Activated CD4-positive, alpha-beta T cell treated with anti-CD3 and anti-CD28 coated beads, Interleukin-2, Interleukin-4, amounts not matched to agents 100 ng/mL and 50 ng/mL, durations not matched to agents 16 hours and 8 hours (primary cell): ENCODE measurements around the gene RAD51B.
"Not testable (repeated sequence)": the region's sequence is repeated elsewhere in the genome, so short reads cannot be mapped to it uniquely, and the experiment has no call there.

Experiments
- DNase-seq: peaks from one replicate; pipeline ENCODE4 v3.0.0-alpha.2; 2020; ENCODE audit warnings: low spot score

RAD51B gene

DNA sequence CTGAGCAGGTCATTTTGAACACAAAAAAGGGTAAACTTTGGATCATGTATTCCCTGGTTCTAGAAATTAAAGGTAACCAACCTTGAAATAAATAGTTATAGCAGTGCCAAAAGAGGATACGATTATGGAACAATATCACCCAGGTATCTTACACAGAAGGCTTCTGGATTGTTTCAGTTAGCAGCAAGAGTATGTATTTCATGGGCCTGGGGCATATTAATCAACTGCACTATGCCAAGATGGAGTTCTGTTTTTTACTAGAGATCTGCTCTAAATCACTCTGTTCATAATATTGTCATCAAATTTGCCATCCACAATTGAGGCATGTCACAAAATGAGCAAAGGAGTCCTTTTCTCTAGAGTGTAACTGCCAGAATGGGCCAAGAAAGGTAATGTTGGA lies 357.1 kb downstream of the RAD51B start:
- DNase-seq = no peak

DNA sequence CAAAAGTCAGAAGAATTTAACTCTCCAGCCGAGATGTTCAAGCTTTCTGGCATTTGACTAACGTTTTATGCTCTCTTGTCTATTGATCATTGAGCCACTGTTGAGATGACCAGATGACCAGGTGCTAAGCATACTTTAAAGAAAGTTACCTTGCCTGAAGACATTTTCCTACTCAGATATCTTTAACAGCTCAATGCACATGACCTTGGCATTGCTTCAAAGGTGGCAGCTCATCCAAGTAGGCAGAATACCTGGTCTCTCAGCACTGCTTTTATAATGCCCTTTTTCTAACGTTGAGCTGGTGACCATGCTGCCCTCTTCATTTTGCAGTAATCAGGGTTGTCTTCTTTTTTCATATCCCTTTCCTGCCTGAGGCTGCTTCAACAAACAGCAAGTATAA lies 358.1 kb downstream of the RAD51B start:
- DNase-seq = no peak

DNA sequence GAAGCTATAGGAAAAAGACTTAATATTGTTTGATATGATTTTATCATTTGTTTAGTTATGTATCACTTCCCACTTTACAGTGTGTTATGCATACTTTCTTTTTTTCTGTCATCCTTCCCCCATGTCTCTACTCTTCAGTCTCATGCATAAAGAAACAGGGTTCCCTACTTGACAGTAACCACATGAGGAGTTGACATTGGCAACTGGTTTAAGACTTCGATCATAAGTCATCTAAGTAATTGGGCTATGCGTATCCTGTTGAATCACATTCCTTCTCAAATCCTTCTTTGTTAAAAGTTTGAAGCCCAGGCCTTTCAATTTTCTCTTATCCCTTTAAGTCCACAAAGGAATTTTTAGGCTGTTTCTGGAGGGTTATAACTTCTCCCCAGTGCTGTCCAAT lies 358.7 kb downstream of the RAD51B start:
- no peak for DNase-seq

DNA sequence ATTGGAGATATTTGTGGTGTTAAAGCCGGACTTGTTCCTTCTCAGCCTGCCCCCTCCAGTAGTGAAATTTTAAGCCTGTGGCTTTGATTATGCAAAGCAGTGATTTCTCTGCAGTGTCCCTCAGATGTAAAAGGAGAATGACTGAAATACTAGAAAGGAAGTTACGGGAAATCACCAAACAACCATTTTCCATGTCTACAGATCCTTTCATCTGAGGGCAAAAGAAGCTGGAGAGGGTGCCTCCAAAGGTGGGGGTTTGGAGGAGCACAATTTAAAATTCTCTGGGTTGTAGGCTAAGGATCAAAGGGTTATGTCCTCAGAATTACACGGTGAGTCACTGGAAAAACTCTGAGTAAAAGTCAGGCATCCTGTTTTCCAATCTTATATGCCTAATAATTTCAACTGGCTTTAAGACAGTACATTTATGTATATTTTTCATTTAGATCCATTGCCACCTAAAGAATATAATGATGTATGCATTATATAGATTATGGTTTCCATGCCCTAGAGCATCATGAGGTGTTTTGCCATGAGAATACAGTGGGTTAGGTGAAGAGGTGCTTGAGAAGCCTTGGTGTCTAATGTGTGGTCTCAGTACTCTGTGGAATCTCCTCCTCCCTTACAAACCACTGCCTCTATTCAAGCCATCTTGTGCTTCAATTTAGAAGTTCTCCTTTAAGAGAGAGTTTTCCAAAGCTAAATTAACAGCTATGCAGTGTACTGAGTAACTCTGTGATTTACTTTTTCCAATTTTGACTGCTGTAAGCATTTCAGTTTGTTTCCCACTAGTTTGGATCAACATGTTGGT lies 362.1 kb downstream of the RAD51B start:
- no peak for DNase-seq

DNA sequence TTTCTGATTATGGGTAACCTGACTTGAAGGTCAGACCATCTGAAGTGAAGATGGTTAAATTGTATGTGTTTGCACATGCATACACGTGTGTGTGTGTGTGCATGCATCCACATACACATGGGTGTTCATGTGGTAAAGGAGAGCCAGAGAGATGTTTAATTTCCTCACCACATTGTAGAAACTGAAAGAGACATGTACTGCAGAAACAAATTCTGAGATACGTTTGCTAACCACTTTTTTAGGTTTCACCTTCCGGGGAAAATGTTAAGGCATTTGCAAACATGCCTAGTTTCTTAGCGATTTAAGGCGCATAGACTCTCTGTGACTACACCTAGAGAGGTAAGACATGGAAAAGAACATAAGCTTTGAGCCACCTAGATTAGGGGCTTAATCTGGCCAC lies 362.9 kb downstream of the RAD51B start:
- peak; percentile 58 for DNase-seq

DNA sequence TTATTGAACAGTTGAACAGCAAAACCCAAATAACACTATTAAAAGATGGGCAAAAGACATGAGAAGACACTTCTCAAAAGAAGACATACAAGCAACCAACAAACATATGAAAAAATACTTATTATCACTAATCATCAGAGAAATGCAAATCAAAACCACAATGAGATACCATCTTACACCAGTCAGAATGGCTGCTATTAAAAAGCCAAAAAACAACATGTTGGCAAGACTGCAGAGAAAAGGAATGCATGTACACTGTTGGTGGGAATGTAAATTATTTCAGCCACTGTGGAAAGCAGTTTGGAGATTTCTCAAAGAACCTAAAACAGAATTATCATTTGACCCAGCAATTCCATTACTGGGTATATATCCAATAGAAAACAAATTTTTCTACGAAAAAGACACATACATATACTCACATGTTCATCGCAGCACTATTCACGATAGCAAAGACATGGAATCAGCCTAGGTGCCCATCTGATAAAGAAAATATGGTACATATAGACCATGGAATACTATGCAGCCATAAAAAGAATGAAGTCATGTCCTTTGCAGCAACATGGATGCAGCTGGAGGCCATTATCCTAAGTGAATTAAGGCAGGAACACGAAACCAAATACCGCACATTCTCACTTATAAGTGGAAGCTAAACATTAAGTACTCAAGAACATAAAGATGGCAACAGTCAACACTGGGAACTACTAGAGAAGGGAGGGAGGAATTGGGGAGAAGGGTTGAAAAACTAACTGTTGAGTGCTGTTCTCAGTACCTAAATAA lies 367.1 kb downstream of the RAD51B start:
- not testable (repeated sequence) for DNase-seq

DNA sequence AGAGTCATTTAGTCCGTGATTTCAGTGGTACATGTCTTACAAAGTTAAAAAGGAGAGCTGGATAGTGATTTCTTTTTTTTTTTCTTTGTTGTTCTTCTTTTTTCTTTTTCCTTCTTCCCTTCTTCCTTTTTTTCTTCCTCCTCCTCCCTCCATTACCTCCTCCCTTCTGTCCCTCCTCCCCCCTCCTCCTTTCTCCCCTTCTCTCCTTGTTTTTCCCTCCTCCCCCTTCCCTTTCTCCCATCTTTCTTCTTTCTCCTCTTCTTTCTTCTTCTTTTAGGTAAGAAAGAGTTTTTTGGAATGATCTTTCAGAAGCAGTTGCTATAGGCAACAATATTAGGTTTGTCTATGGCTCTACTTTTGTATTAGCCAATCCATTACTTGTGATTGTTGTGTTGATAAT lies 368.6 kb downstream of the RAD51B start:
- no peak for DNase-seq

DNA sequence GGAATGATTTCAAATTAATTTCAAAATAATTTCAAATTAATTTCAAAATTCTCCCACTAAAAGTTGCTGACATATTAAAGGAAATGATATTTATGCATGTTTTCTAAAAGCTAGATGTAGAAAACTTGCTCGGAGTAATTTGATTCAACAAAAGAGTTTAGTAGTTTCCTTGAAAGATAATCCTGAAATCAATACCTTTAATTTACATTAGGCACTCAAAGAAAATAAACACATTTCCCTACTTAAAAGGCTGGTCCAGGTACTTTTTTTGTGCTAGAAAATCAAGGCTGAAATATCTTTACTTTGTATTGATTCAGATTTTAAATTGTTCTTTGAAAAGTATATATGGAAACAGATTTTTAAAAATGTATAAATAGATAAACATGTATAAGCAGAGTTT lies 370.5 kb downstream of the RAD51B start:
- no peak for DNase-seq

DNA sequence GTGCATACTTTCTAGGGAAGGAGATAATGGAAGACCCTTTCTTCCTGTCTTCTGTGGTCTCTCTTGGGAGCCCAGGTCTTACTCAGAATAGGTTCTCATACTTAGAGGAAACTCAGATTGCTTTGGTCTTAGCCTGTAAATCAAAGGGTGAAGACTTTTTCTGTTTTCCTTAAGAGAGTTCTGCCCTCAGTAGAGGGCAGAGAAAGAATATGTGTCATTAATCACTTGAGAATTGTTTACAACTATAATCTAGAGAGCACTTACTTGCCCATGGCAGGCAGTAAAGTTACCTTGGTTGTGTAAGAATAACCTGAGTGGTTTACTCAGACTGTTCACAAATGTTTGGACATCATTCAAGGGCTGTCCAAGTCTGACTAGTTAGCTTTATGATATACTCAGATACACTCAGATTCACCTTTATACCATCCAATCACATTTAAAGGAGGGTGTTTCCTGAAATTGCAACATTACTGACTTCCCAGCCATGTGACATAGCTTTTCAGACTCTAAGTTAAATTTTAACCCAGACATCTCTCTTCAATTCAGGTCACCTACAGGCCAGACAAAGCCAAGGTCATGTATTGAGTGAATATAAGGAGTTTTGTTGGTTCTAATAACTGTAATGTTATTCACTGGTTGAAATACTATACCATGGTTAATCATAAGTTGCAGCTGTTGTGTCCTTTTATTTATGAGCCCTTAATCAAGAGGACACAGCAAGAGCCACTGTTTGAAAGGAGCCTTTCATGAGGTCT lies 372.2 kb downstream of the RAD51B start:
- no peak for DNase-seq

DNA sequence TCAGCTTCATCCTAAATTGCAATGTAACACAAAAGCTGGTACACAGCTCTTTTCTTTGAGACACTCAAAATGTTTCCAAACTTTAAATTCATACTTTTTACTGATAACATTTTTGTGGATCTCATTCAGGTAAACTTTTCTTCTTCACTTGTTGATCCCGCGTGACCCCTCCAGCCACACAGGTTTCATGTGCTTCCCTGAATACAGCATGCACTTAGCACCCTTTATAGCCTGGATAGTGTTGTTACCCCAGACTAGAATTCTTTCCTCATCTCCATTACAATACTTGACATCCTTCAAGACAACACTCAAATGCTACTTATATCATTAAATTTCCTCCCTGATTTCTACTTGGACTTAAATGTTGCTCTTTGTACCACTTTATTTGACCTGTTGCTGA lies 373.4 kb downstream of the RAD51B start:
- DNase-seq = no peak

DNA sequence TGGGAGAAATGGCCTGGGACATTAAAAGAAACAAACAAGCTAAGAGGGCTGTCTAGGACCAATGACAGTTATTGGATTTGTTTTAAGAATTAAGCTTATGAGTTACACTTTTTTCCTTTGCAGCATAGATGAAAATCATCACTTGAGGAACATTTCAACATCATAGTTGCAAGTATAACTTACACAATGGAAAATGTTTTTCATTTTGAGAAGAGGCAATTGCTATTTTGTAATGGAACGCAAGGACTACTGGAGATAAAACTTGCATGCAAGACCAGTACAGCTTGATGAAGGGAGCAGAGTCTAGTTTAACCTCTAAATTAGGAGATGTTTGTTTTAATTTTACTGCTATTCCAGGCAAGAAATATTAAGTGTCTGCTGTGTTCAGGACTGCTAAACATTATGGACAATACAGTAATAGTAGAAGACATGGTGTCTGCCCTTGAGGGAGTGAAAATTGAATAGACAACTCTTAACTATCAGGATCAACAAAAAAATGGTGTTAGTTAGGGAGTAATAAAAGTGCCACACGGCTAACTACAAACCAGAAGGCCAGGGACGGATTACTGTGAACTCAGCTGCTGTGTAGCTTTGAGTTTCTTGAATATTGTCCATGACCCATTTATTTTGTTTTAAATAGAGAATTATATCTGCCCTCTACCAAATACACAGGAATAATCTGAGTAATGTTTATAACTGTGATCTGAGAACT lies 374.5 kb downstream of the RAD51B start:
- no peak for DNase-seq

DNA sequence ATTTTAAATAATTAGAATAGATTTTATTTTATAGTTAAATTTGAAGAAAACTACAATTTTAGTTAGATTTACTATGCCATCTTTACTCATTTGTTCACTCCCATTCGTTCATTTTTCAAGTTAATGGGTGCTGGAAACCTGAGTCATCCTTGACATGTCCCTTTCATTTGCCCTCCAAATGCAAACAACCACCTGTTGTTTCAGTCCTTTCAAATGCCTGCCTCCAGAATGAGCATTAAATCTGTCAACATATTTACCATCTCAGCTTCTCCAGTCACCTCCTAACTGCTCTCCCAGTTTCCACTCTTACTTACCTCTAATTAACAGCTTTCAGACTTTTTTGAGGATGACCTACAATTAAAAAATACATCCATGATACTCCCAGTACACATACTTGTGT lies 375.5 kb downstream of the RAD51B start:
- DNase-seq = no peak

DNA sequence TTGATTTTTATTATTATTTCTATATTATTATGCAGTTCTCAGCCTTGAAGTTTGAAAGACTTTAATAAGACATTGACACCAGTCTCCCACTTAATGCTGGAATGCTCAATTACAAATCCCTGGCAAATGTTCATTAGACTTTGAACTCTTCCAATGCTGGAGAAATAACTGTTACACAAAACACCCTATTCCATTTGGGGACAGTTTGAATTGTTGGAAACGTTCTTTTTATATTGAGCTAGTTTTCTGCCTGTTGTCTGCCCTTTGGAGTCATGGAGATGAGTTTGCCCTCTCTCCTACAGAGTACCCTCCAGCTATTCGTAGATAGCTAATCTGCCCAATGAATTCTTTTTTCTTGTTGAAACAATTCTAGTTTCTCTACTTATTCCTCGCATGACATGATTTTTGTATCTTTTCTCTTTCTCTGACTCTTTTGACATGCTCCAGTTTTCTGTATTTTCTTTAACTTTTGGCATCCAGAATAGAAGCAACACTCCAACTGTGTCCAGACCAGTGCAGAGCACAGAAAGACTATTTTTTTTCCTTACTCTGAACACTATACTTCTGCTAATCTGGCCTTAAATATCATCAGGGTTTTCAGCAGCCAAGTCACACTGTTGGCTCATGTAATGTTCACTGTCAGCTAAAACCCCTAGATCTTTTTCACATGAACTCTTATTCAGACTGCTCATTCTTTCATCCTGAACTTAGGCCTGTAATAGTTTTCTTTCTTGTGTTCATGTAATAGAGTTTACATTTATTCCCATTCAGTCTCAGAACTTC lies 379.3 kb downstream of the RAD51B start:
- DNase-seq = no peak

DNA sequence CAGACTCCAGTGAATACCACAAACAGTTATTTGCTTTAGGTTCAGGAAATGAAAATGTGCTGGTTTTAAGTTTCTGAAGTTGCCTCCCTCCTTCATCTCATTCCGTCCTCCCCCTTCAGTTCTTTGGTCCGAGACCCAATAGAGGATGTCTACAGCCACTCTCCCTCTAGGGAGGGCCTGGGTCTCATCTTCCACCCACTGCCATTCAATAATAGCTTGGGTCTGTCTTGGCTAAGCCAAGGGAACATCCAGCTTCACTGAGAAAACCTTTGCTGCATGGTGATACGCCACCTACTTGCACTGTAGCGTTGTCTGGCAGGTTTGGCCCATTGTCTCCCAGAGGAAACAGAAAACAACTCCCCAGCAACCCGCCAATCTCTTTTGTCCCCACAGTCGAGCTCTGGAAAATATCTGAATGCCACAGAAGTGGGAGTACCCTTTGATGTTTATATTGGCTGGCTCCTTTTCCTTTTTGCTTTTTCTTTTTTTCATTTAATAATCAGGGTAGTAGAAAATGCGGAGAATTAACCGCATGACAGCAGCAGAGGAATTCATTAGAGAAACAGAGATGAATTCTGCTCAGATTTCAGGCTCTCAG lies 380.1 kb downstream of the RAD51B start:
- DNase-seq = no peak

DNA sequence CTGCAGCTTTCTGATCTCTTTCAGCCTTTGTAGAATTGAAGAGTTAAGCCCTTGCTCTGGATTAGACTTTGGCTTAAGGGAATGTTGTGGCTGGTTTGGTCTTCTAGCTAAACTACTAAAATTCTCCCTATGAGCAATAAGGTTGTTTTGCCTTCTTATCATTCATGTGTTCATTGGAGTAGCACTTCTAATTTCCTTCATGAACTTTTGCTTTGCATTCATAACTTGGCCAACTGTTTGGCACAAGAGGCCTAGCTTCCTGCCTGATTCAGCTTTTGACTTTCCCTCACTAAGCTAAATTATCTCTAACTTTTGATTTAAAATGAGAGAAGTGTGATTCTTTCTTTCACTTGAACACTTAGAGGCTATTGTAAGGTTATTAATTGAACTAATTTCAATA lies 384.3 kb downstream of the RAD51B start:
- DNase-seq = no peak

DNA sequence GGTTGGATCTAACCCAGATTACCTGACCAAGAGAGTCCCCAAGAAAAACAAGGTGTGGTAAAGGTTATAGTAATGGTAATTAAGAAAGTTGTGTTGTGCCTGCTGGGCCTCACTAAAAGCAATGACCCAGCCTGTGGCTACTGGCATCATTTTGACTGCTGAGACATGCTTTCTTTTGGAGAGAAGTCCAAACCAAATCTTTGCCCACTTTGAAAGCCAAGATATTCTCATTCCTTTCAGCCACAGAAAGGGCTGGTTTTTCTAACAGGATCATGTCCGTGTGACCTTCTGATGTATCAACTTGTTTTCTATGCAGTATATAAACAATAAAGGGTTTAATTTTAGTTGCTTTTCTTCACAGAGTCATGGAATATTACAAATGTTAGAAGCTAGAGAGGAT lies 388.6 kb downstream of the RAD51B start:
- DNase-seq = no peak

DNA sequence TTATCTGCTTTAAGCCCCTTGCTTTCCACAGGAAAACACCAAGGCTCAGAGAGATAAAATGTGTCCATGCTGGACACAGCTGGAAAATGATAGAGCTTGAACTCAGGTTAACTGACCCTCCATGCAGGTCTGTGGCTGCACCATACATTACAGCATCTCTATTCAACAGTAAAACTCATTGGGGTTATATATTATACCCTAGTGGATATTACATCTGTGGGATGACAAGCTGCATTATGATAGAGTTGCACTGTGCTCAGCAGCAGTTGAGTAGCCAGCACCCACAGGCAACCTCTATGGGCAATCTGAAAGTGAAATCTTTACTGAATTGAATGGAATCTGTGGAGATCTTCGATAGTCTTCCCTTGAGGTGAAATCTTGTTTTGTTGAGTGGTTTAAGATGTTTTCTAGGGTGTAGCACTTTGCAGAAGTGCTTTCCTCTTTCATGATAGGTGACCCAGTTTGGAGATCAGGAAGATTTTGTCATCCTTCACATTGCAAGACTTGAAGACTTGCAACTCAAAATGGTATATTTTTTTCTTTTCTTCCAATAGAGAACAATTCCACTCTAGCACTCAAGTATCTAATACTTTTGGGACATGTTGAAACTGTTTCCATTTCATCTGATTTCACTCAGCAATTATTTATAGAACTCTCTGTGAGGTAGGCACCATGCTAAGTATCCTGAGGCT lies 389.2 kb downstream of the RAD51B start:
- DNase-seq = peak; percentile 8

DNA sequence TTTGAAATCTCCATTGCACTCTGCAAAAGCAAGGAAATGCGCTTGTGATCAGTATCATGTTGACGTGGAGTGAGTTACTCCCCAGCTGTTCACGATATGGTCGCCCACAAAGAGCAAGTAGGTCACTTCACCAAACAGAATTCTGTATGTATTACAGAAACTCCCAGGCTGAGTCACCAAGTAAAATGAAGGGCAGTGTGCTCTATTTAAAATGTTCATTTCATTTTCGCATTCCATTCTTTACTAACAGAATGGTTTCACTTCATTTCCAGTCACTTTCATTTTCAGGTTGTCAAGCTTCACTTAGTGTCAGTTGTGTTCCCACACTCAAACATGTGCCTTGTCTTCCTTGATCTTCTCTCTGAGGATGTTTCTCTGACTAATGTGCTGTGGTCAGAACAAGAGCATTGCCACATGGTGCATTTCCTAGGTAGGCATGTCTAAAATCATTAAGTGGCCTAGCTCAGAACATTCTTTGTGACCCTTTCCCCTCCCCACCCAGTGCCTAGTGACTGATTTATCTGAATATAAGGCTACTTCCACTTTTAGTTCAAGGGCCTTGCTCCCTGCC lies 391.2 kb downstream of the RAD51B start:
- peak; percentile 87 for DNase-seq

DNA sequence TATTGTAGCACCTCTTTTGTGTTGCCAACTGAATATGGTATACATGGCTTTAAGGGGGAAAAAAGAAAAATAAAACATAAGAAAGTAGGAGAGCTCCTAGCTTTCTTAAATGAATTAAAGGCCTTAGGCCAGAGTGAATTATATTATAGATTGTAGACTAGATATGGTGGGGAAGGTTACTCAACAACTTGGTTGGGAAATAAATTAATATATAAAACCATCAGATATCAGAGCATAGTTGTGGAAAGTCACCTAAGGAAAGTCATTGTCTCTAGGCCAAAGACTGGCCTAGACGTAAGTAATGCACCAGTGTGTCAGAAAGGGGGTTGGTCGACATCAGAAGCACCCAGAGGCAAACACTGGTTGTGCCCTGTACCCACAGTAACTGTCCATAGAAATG lies 391.8 kb downstream of the RAD51B start:
- DNase-seq = no peak

DNA sequence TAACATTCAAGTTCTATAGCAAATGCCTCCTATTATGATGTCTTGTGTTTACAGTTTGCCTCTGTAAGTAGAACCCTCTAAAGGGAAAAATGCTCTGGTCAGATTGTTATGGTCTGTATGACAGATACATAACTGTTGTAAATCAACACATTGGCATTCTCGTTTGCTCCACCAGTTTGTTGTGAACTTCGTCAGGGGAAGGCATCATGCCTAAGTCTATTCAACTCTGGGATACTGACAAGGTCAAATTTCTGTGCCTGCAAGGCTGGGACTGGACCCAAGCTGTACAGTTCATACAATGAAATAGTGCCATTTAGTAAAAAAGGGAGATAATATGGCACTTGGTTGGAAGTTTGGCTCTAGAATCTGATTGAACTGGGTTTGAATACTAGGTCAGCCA lies 392.3 kb downstream of the RAD51B start:
- no peak for DNase-seq
